Measurements from ENCODE around the gene NUDT16. TPM values are rescaled to one million over a fixed set of nuclear protein-coding genes. Genes with fewer than 3 reads are reported as not detected.

Gene NUDT16
- total and polyA plus RNA-seq, 2 experiments from 2014 or later = 11.7 to 14.4 TPM

DNA sequence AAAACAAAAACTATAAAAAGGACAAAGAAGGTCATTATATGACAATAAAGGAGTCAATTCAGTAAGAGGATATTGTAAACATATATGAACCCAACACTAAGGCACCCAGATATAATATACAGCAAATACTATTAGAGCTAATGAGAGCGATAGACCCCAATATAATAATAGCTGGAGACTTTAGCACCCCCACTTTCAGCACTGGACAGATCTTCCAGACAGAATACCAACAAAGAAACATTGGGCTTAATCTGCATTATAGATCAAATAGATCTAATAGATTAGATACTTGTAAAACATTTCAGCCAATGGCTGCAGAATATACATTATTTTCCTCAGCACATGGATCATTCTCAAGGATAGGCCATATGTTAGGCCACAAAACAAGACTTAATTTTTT lies 53.4 kb downstream of the NUDT16 start:
- WGBS, 2 experiments (ENCODE audit: low coverage in 1 of 2, low lambda C conversion rate in 2 of 2, missing lambda C conversion rate in 2 of 2) = 92 to 95% methylated on average over 1 of the region's 1 CpG
- no peak overlapping the region for H3K27ac ChIP-seq

More for the DNA sequence above, 53.4 kb downstream of the NUDT16 start:
- H3K9me2 ChIP-seq (ENCODE audit: insufficient read depth) = no peaks in the 10 kb centered on the region
- H3K4me2 ChIP-seq (ENCODE audit: unreplicated experiment) = no peak overlapping the region
- no peak overlapping the region for H3K4me3 ChIP-seq
- in situ Hi-C loops (cut with MboI) = no loop called here
- TF ChIP-seq EZH2 (IDR thresholded peaks at IDR 0.05; ENCODE audit: insufficient read depth, poor library complexity, severe bottlenecking) (no peak), EZH2phosphoT487 (IDR thresholded peaks at IDR 0.05; ENCODE audit: insufficient read depth, low read depth) (no peak)
- H4K20me1 ChIP-seq (ENCODE audit: insufficient read depth) = no peaks in the 10 kb centered on the region
- no peaks in the 10 kb centered on the region for H3K4me1 ChIP-seq (ENCODE audit: insufficient read depth)
- no peak overlapping the region for H2AFZ ChIP-seq
- no peak for DNase-seq
- H3K9ac ChIP-seq = no peak overlapping the region
- no peaks in the 10 kb centered on the region for H3F3A ChIP-seq (ENCODE audit: insufficient read depth)
- no peaks in the 10 kb centered on the region for H3K9me3 ChIP-seq (ENCODE audit: low read depth)
- H3K27me3 ChIP-seq (replicated peaks; ENCODE audit: insufficient read depth) = no peaks in the 10 kb centered on the region; the same call in 1 of the 2 replicates
- no peaks in the 10 kb centered on the region for H3K36me3 ChIP-seq (ENCODE audit: low read depth)
- H3K79me2 ChIP-seq (ENCODE audit: insufficient read depth) = no peaks in the 10 kb centered on the region

Other genes with a start within 250 kb of the NUDT16 start
- gene MRPL3, start 121.2 kb downstream of the NUDT16 start, total RNA-seq (2014; rRNA removed; shearing (Covaris generic)) = 115 and 128 TPM in 2 replicates
- gene MRPL3, start 121.2 kb downstream of the NUDT16 start, polyA plus RNA-seq (2016; fragmentation: Nextera tagmentation; extraction: Ambion mirVana) = 120 and 122 TPM in 2 replicates